Urothelium cell line (cell line): ENCODE data around the gene CHMP5.
A peak's percentile ranks its signal among the peaks of the same experiment; 100 is the strongest.

Source experiments
- DNase-seq: peaks from one replicate; pipeline ENCODE4 v3.0.0; 2011; ENCODE audit warnings: low spot score, mixed read lengths
- FAIRE-seq: peaks from 2 replicates; lab custom pipeline; 2011; peaks lifted over from hg19 to GRCh38; lab: Jason Lieb, UNC

The CHMP5 gene

DNA sequence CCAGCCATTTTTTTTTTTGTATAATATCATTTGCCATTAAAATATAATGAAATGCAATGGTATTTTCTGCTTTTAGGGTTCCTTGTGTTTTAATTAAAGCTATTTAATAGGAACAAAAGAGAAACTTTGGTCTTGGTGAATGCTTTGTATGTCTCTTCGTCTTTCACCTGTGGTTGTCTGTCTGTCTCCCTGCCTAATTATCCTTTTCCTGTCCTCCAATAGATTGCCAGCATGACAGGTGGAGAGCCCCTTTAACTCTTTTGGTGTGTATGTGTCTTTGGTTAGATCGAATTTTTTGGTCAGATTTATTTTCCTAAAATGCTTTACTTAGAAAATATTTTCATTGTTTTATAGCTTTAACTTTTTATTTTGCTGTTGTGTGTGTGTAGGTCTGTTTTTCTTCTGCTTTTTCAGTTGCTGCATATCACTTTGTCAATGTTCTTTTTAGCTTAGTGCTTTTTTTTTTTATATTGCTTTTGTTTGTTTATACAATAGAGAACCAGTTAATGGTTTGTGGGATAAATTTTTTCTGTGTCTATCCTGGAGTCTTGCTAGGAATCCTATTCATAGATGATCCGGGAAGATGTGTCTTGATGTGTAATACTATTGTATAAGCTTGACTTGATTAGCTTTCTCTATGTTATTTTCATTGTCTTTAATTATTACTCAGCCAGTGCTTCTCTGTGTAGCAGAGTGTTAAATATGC, 8.6 kb downstream of the CHMP5 start:
- DNase-seq (no peak), FAIRE-seq (no peak)

DNA sequence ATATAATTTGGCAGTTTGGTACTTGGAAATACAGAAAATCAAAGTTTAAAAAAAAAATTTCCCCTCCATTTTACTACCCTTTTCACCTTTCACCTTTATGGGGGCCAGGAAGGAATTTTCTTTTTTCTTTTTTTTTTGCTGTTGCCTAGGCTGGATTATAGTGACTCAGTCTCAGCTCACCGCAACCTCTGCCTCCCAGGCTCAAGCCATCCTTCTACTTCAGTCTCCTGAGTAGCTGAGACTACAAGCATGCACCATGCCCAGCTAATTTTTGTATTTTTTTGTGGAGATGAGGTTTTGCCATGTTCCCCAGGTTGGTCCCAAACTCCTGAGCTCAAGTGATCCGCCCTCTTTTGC, 9.1 kb downstream of the CHMP5 start:
- DNase-seq (no peak), FAIRE-seq (no peak)

DNA sequence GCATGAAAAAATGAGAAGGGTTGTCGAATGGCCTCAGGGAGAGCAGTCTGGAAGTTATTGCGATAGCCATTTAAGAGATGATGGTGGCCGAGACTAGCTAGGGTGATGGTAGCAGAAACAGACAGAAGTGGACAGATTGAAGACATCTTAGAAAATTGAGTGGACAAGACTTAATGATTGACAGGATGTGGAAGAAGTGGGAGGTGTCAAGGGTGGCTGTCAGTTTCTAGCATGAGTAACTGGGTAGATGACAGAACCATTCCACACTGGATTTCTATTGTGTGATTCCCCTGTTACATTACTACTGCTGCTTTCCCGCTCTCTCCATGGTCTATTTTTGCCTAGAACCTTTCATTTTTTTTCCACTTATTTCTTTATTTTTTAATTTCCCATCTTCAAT, 12.6 kb downstream of the CHMP5 start:
- no peak for FAIRE-seq

GRCh38 chr9:33285502-33285901, 20.7 kb downstream of the CHMP5 start:
- no peak for DNase-seq
- FAIRE-seq = no peak

More for the DNA sequence above, 12.6 kb downstream of the CHMP5 start:
- no peak for DNase-seq

- FAIRE-seq = no peak
- peak; percentile 70 for DNase-seq
These were observed 22.2 kb downstream of the CHMP5 start for GRCh38 chr9:33287087-33287490.

GRCh38 chr9:33288235-33288634, 23.4 kb downstream of the CHMP5 start:
- no peak for DNase-seq
- FAIRE-seq = no peak

DNA sequence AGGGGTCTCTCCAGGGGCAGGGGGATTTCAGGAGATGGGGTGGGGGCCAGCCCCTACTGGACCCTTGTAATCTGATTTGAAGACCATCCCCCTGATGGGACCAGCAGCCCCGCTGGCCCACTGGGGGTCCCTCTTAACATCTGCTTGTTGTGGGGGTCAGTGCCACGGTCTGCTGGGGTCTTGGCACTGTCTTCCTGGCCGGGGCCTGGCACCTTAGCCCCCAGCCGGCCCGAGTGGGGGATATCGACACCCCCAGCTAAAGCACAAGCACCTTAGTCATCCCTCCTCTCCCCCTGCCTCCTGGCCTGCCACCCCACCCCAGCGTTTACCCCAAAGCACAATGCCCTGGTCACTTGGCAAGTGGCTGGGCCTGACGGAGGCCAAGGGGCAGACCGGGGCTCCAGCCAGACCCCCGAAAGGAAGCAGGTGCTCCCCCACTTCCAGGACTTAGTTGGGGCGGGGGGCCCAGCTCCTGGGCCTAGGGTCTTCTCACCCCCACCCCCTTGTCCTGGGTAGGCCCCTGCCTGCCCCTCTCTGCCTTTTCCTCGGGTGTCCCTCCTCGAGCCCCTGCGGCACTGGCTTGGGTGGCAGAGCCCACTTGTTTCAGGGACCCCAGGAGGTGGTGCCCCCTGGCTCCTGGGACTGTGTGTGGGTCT, 24.1 kb downstream of the CHMP5 start:
- no peak for DNase-seq
- no peak for FAIRE-seq

GRCh38 chr9:33289496-33289895, 24.6 kb downstream of the CHMP5 start:
- no peak for DNase-seq

GRCh38 chr9:33289936-33290246, 25.0 kb downstream of the CHMP5 start:
- no peak for DNase-seq
- no peak for FAIRE-seq

More at GRCh38 chr9:33289496-33289895, 24.6 kb downstream of the CHMP5 start:
- no peak for FAIRE-seq

DNA sequence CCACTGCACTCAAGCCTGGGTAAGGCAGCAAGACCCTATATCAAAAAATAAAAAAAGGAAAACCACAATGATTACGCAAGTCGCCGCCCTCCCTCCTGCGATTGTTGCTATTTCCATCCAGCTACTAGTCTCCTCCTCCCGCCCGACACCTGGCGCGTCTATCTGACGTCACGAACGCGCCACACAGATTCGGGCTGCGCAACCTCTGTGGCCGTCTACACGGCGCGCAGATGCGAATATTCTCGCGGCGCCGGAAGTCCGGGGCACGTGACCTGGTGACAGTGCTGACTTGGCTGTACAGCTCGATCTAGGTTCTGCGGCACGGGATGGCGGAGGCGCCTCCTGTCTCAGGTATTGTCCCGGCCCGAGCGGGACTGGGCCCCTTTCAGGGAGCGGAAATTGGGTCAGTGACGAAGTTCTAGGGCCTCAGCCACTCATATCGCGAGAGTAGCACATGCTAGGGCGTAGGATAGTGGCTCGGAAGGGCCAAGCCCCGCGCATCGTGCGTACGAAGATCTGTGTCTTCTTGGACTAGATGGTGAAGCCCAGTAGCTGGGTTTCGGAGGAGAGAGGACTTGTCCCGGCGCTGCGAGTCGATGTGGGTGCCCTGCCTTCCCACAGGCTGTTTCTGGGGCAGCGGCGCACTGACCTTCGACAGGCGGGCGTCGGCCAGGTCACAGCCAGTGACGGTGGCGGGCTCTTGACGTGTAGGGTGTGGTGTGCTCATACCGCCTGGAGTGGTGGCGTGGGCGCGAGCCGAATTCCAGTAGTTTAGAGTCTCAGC, 25.6 kb downstream of the CHMP5 start, which contains the start of gene NFX1:
NFX1 (plus strand) TSS at position 270 of the 784 bp plus-strand sequence; CDS start at position 327, 57 bp downstream.
- peak; percentile 98 for DNase-seq

GRCh38 chr9:33291031-33291397, 26.2 kb downstream of the CHMP5 start:
- no peak for DNase-seq
- no peak for FAIRE-seq

More for the DNA sequence above, 25.6 kb downstream of the CHMP5 start, which contains the start of gene NFX1:
- FAIRE-seq = peak; percentile 92

DNA sequence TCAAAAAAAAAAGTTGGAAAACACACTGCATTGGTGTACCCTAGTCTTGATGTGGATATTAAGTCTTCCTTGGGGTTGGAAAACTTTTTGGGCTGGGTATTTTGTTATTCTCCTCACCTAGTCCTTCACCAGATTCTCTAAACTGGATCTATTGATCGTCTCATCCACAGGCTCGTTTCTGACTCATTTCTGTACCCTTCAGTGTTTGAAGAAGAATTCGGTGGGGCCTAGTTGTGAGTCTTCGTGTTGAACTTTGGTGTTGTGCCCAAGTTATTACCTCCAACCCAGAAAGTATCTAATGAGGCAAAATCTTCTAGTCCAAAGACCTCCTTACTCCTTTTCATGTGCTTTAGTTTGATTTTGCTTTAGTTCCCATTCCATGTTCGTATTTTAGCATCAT, 27.1 kb downstream of the CHMP5 start:
- FAIRE-seq = no peak

DNA sequence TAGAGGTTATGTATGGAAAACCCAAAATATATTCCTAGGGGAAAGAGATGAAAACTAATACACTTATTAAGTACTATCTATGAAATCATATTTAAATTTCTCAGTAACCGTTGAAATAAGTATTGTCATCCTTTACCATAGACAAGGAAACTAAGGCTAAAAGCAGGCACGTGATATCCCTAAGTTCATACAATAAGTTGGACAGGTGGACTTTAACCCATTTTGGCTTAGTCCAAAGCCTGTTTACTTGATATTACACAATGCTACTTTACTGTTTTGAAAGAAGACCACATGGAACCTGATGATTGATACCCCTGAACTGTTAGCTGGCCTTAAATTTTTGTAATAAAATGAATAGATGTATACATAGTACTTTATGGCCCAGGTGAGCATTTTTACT, 28.9 kb downstream of the CHMP5 start:
- FAIRE-seq (no peak), DNase-seq (no peak)

More for the DNA sequence above, 27.1 kb downstream of the CHMP5 start:
- no peak for DNase-seq

GRCh38 chr9:33294670-33295432, 30.0 kb downstream of the CHMP5 start:
- DNase-seq (no peak), FAIRE-seq (no peak)

- no peak for DNase-seq
- no peak for FAIRE-seq
These were observed 30.7 kb downstream of the CHMP5 start for GRCh38 chr9:33295571-33295970.

DNA sequence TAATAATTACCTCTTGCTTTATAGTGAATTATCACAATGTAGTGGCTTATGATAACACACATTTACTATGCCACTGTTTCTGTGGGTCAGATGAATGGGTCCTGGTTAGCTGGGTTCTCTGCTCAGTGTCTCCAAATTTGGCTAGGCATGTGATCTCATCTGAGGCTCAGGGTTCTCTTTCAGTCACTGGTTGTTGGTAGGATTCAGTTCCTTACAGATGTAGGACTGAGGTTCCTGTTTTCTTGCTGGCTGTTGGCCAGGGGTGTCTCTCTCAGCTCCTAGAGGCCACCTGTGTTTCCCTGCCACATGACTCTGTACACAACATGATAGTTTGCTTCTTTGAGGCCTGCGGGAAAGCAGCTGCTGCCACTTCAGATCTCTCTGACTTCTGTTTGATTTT, 32.6 kb downstream of the CHMP5 start:
- no peak for DNase-seq
- FAIRE-seq = no peak

DNA sequence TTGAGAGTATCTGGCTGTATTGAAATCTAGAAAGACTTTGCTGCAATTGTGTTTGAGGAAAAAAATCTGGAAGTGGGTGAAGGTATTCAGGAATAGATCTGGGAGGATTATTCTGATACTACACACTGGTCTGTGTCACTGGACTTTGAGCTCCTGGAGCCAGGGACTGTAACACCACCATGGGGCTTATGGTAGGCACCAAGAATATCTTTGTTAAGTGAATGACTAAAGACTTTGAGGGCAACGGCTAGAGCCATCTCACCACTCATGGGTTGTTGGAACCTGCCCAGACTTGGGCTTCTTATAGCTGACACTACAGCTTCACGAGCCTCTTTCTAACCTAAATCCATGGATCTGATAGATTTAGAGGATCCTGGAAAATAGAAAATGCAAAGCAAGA, 35.7 kb downstream of the CHMP5 start:
- no peak for DNase-seq
- no peak for FAIRE-seq

DNA sequence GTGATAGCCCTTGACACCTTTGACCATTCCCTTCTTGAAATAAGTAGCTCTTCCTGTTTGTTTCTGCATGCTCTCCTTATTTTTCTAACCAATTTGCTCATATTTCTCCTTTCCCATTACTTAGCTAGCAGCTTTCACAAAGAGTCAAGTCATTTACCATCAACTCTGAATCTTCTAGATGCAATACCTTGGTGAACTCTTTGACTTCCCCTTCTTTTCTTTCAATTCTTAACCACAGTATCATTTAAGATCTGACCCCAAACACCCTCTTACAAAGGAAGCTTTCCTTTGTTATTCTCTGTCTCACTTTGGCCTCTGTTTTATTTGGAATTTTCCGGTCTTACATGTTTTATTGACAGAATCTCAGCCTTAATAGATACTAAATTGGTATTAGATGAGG, 39.5 kb downstream of the CHMP5 start:
- FAIRE-seq (no peak), DNase-seq (no peak)

DNA sequence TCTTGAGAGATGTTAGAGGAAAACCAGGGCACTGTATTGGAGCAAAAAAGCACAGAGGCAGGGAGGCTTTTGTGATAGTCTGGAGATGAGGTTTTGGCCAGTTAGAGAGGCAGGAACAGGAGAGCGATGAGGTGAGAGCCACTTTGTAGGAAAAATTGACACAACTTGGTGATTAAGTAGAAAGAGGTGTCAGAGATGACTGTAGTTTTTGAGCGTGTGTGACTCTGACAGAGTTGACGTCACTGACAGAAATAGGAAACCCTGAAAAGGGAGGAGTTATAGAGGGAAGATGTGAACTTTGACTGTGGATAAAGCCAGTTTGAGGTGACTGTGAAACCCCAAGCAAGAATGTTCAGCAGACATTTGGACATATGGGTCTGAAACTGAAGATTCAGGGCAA, 41.2 kb downstream of the CHMP5 start:
- FAIRE-seq (no peak), DNase-seq (no peak)

DNA sequence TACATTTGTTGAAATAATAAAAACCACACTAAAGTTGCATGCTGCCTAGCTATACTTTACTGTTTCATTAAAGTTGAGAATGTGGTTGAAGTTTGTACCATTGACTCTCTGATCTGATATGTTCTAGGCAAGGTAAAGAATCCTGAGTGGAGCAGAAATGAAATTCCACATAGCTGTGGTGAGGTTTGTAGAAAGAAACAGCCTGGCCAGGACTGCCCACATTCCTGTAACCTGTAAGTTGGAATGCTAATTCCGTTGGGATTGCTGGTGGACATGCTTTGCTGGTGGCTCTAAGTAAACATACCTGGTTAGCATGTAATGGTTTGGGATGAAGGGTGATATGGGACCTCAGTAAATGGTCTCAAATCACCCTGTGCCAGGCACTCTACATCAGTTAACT, 42.2 kb downstream of the CHMP5 start:
- DNase-seq (no peak), FAIRE-seq (no peak)

DNA sequence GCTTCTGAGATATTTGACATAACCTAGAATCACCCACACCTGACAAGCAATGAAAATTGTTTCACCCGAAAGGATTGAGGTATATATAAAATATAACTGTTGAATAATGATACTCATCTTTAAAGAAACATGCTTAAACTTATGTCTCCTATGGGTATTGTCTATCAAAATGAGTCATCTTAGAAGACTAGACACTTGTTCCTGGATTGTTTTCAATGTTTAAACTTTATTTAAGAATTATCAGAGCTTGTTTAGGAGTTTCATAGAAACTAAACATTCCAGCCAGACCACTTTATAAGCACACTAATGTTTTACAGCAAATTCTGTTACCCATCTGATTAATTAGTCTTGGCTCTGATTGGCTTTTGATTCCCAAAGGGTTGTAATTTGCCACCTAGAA, 45.1 kb downstream of the CHMP5 start:
- no peak for DNase-seq
- no peak for FAIRE-seq
